Activated CD8-positive, alpha-beta memory T cell treated with anti-CD3 and anti-CD28 coated beads, Interleukin-2, amount 50 U/mL, for 1 hour (primary cell): Measurements from ENCODE around the gene BIN1.

Experiments
- DNase-seq: peaks from one replicate; pipeline ENCODE4 v3.0.0-alpha.2; 2020; ENCODE audit errors: extremely low read depth

The BIN1 gene, protein sequence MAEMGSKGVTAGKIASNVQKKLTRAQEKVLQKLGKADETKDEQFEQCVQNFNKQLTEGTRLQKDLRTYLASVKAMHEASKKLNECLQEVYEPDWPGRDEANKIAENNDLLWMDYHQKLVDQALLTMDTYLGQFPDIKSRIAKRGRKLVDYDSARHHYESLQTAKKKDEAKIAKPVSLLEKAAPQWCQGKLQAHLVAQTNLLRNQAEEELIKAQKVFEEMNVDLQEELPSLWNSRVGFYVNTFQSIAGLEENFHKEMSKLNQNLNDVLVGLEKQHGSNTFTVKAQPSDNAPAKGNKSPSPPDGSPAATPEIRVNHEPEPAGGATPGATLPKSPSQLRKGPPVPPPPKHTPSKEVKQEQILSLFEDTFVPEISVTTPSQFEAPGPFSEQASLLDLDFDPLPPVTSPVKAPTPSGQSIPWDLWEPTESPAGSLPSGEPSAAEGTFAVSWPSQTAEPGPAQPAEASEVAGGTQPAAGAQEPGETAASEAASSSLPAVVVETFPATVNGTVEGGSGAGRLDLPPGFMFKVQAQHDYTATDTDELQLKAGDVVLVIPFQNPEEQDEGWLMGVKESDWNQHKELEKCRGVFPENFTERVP

DNA sequence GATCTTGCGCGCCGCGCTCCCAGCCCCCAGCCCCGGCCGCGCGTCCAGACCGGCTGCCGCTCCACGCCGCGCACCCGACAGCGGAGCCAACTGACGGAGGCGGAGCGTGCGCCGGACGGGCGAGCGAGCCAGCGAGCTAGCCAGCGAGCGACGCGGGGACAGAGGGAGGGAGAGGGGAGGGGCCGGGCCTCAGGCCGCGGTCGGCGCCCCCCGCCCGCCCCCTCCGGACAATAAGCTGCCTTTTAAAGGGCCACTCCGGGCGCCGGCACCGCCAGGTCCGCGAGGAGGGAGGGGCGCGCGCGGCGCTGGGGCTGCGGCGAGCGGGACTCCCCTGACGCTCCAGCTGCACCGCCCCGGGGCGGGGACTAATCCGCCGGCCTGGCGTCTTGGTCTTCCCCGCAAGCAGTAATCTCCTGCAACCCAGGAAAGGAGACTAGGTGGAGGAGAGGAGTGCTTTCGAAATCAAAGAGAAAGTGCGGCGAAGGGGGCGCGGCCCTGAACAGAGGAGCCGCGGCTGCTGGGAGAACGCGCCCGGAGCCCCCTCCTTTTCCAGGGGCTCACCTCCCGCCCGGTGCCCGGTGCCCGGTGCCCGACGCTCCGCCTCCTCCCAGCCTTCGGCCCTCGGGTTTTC is at the start of gene BIN1:
TSS of gene BIN1 (minus strand) at position 164 of the 631 bp plus-strand sequence. CDS start 211 bp downstream, outside the sequence.
- DNase-seq = no peak

DNA sequence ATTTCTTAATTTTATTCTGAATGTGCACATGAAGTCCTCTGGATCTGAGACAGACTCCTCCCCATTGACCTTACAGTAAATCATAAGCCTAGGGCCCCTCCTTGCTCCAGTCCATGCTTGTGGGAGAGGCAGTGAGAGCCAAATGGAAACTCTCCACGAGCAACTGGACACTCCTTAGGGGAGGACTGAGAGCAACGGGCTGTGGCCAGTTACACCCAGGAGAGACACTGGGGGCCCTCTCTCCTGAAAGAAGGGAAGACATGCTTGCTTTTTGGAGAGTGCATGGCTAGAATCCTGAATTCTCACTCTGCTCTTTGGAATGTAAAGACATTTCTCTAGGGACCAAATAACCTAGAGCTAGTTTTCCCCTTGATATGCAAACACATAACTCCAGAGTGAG is 49.0 kb upstream of the BIN1 start:
- no peak for DNase-seq

DNA sequence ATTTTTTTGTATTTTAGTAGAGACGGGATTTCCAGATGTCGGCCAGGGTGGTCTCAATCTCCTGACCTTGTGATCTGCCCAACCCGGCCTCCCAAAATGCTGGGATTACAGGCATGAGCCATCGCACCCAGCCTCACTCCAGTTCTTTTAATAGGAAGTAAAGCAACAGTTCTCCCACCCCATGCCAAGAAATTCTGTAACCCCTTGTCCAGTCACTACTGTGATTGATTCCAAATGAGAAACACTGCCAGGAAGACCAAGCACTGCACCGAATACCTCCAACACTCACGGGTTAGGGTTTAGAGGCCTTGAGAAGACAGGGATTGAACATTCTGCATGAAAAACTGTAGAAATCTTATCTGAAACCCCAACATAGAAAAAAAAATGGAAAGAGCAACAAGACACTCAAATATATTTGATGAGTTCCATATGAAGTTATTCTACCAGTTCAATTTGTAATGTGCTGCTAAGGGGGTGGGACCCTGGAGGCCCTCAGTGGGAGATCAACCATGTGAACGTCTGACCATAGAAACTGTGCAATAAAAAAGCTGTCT is 48.2 kb upstream of the BIN1 start:
- DNase-seq = no peak

DNA sequence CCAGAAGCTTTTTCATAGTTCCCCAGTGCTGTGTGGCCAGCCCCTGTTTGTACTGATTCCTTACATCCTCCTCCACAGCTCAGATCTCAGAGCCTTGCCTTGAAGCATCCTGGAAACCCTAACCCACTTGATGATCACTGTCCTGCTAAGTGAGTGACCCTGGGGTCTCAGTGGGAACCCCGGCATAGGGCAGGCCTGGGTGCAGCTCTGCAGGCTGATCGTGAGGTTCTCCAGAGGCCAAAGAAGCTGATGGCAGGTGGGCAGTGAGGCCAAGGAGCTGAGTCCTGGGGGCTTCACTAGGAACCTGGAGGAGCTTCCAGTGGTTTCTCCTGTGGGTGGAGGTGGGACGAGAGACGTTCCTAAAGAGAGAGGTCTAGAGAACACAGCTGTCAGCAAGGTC is 47.4 kb upstream of the BIN1 start:
- DNase-seq = no peak

DNA sequence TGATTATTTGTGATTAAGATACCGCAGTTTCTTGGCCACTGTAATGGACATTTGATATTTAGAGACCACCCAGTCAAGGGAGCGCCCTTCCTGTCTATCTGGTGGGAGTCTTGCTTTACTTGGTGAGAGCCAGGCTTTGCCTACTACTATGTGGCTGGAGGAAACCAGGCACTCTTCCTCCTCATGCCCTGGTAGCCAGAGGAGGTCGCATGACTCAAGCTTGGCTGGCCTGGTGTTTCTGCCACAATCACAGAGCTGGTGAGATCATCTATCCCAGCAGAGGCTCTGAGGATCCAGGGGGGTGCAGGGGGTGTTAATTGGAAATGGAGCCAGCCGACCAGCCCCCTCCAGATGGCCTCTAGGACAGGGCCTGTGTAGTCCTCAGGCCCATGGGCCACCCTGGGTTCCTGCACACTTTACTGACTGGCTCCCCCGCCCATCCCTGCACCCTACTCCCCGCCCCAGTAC is 46.8 kb upstream of the BIN1 start:
- DNase-seq = no peak

DNA sequence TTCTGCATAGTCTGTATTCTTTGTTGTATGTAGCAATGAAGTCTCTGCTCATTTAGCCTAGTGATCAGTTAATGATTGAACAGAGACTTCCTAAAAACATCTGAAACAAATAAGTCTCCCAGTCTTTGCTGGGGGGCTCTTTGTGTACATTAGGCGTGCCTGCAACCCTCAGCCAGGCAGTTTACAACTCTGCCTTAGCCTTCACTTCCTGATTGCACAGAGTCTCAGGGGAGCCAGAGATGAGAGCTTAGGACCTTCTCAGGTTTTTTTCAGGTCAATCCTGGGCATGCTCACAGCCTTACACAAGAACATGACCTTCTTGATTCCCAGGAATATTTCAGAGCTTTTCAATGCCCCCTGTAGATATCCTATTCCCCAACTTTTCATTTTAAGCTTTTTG is 44.0 kb upstream of the BIN1 start:
- DNase-seq = no peak

DNA sequence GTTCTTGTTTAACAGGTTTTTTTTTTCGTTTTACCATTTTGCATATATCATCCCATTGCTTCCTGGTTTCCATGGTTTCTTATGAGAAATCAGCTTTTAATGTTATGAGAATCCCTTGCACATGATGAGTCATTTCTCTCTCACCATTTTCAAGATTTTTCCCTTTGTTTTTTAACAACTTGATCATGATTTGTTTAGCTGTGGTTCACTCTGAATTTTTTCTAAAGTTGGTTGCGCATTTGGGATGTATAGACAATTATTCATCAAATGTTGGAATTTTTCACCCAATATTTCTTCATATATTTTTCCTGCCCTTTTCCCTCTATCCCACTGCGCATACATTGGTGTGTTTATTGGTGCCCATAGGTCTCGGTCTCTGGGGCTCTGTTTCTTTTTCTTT is 42.4 kb upstream of the BIN1 start:
- no peak for DNase-seq

DNA sequence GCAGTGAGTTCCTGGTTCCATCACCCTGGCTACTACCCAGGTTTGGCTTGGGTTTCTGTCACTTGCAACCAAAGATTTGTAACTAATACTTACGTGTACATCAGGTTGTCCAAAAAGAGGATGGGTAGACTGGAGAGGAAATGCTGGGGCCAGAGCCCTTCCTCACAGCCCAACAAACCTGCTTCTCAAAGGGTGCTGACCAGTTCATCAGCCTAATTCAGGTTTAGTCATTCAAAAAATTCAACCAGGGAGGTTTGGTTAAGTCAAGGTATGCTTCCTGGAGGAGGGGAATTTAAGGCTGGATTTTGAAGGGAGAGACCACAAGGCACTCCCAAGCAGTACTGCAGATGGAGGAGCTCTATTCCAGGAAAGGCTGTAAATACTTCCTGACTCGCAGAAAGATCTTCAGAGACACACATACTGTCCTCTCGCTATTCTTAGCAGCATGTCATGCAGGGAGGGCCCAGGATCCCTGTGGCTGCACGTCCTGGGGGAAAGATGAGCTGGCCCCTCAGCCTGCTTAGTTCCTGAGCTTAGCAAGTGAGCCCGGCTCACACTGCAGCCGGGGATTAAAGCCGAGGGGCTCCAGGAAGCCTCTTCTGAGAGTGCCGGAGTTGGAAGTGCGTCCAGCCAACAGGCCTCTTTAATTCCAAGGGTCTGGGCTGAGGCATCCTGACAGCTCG is 40.0 kb upstream of the BIN1 start:
- DNase-seq = no peak

DNA sequence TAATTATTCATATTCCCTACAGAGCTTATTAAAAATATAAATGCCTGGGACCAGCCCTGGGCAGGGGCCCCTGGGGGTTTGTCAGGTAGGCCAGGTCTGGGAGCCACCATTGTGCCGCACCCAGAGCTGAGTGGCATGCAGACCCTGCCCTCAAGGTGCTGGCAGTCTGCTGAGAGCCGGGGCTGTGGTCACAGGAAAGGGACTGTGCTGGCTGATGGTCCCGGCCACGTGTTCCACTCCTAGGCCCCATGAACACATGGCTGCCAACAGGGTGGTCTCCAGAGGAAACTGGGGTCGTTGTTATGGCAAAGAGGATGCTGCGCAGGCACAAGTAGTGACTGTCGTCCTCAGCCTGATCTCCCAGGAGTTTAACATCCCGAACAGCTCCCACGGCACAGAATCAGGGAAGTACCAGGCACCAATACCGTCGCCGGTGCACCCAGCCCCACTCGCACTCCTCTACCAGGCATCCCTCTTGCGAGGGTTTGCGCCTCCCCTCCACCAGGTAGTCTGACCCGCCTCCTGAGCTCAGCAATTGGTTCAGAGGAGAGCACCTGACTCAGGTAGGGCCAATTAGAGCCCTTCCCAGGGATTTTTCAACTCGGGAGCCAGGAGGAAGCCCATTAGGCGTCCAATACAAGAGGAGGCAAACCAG is 39.2 kb upstream of the BIN1 start:
- no peak for DNase-seq

DNA sequence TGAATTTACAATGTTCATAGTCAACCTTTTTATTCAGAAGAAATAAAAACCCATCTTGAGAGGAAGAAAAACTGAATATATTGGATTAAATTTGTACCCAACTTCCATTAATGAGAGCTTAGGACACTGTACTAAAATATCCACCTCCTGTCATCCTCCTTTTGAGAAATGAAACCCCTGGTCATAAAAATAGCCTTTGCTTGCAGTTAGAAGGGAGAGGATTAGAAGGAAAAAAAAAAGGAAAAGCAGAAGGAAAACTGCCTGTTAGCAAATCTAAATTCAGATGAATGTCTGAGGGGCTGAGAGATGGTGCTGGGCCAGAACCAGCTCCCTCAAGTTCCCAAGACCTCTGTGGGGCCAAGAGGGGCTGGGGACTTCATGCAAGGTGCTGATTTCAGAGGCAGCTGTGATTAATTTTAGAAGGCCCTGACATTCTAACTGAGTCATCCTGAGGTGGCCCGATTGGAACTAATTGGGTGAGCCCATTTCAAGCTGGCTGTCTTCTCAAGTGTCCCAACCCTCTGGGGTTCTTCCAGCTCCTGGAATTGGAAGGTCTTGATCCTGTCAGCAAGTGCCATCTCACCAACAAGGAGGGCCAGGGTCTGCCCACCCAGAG is 38.4 kb upstream of the BIN1 start:
- no peak for DNase-seq

DNA sequence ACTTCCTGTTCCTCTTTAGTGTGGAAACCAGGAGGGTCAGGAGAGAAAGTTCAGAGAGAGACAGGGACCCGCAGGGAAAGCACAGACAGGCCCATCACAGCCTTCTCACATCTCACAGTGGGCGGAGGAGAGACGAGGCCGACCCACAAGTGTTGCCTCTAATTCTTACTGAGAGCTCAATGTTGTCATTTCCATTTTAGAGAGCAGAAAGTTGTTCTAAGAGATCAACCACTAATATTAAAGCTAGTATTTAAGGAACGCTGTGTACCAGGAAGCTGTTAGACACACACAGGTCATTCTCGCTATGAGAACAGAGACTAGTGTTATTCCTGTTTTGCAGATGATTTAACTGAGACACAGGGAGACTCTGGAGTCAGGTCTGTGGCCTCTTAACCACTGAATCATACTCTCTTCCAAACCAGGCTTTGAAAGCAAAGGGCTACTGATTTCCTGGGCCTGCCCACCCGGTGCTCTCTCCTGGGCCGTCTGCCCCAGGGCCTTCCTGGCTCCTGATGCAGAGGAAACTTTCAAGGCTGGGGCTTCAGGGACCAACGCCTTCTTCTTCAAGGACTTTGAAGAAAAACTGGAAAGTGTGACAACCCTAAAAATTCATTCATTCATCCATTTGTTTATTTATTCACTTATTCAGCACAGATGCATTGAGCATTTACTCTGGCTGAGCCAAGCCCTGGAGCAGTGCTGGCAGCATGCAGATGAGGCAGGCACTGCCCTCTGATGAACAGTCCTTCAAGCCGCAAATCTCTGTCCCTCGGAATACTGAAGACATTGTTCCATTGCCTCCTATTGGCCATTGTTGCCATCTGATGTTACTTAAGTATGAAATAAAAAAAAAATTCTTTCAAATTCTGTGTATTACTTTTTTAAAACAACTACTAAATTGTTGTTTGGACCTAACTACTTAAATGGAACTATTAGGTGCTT is 37.2 kb upstream of the BIN1 start:
- no peak for DNase-seq

DNA sequence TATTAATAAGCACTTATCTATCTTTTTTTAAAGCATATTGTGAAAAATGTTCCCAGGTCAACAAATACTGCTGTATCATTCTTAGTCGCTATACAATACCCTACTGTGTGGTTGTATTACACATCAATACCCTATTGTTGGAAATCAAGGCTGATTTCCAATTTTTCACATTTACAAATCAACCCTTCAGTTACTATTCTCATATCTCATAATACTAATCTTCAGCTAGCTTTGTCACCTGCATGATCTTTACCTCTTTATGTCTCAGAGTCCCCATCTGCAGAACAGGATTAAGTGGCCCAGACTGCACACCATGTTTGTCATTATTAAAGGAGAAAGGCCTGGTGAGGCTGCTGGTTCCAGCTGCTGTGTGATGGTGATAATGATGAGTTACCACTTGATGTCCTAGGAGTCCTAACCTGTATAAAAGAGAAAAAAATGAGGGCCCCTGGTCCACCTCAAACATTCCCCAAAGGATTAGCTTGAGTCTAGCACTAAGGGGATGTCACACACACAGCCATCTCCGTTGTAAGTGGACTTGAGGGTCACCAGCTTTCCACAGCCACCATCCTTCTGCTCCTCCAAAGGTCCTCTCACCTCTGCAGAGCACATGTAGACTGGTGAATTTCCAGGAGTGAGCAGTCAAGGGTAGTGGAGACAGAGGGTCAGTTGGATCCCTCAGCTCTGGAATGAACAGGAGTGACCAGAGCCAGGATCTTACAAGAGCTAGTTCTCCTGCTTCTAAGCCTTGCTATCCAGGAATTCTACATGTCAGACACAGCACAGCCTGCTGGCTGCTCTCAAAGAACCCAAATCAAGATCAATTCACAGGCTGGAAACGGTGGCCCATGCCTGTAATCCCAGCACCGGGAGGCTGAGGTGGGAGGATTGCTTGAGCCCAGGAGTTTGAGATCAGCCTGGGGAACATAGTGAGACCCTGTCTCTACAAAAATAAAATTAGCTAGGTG is 36.0 kb upstream of the BIN1 start:
- no peak for DNase-seq

DNA sequence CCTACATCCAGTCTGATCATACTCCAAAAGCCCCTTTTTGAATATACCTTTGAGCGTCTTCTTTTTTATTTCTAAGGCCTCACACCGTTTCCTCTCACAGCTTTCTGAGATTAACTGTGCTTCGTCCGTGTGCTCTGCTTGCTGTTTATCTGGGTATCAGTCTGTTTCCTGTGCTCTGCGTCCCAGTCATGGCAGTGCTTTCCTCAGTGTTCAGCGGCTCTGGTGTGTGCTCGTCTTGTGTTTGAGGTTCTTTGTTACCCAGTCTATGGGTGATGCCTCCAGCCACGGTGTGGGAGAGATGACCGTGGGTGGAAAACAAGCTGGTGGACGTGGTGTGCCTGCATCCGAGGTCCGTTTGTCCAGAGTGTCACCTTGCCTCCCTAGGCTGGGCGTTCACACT is 33.6 kb upstream of the BIN1 start:
- DNase-seq = no peak

DNA sequence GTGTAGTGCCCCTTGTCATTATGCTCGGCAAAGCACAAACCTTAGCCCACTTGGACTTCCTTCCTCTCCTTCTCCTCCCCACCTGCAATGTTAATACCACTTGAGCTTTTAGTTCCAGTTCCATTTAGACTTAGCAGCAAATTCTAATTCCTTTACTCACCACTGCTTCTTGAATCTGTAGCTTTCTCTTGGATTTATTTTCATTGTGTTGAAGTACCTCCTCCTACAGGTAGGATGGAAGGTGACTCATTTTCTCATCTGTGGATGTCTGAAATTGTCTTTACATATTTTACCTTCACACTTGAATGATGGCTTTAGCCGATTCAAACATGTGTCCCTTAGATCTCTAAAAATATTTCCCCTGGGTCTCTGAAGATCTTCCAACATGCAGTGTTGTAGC is 32.8 kb upstream of the BIN1 start:
- DNase-seq = no peak

DNA sequence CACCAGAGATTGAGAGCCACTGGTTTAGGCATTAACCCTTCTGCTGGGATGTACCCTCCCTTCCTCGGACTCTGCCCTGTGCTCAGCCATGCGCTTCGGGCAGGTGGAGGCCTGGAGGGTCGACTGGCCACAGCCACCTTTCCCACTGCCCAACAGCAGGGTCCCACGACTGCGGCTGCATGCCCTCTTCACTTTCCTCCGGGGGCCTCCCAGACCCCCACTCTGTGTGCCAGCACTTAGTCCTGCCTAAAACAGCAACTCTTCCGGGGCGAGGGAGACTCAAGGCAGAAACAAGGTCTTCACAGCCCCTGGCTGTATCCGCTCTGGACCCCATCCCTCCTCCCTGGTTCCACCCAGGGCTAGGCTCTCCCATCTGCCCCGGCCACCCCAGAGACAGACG is 31.3 kb upstream of the BIN1 start:
- DNase-seq = no peak

DNA sequence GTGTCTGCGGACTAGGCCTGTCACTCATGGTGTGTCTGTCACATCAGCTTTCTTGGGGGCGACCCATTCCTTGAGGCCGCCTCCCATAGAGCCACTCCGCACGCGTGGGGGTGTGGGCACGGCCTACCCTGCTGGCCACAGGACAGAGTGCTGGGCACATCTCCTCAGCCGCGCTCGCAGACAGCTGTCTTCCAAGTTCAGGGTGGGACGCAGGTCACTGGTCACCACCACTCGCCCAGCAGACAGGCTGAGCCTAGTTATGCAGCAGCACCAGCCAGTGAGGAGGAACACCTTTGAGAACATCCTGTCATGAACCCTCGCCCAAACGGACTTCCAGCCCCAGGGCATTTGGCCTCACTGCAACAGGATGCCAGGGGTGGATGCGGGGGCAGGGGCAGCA is 30.8 kb upstream of the BIN1 start:
- no peak for DNase-seq

DNA sequence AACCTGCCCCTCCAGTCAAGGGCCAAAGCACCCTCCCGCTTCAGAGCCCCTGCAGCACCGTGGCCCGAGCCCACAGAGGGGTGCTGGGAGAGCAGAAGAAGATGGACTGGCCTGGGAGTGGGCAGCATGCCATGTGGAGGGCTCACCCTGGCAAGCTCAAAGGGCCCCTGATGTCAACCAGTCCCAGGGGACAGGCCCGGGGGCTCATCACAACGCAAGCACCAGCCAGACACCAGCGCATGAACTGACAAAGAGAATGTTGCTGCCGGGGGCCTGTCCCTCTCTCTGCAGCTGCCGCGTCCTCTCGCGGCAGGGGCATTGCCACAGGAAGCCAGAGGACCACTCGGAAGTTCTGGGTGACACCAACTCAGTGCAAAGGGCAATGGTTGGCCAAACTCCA is 30.3 kb upstream of the BIN1 start:
- no peak for DNase-seq

DNA sequence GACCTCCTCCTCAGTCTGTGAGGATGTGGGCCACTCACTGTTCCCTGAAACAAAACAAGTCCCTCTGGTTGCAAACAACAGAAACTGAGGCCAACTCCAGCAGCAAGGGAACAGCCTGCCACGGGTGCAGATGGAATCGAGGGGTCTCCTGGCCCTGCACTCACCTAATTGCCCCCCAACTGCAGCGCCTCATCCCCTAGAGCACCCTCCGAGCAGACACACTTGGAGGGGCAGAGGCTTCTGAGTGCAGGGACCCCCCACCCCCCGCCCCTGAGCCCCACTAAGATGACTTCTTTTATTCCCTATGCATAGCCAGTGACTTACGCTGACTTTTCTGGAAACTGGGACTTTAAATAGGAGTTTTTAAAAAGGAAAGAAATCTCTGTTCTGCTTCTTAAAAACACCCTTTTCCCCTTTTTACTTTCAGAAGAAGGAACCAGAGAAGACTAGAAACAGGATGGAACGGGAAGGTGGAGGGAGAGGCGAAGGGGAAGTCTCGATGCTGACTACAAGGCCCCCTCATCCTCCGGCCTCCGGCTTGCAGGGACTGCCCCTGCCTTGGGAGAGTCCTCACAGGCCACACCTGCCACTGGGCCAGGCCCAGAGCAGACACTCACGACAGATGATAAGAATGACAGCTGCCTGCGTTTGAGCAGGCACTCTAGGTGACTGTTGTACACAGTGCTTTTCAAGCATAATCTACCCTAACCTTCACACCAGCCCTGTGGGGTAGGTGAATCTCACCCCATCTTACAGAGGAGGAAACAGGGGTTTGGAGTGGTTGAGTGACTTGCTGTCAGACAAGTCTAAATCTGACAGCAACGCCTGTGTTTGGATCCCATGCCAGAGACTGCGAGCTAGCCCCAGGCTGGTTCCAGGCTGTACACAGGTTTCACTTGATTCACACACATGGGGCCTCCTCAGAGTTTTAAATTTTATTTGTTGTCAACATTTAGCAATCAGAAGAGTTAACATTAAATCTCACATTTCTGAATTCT is 28.2 kb upstream of the BIN1 start:
- no peak for DNase-seq
